ENCODE results near the gene SESTD1. TPM values are rescaled to one million over a fixed set of nuclear protein-coding genes. Genes with fewer than 3 reads are reported as not detected.

SESTD1 gene
- polyA plus RNA-seq, 1 experiment = 16.5 TPM

DNA sequence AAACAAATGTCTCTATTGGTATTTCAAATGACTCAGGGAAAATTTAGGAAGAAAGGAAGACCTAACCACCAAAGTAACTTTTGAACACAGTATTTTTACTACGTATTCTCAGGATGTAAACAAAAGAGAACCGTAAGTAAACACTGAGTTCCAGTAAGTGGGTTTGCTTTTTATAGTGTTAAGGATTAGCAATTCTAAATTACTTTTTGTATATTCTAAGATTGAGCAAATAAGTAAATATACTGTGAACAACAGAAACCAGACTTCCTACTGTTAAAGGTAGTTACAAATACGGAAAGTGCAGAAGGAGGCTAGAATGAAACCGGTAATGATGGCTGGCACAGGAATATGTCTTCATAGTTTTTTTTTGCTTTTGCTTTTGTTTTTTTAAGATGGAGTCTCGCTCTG is 31.5 kb downstream of the SESTD1 start:
- no peak overlapping the region for H3K4me3 ChIP-seq (ENCODE audit: low read depth, low read length)
- DNase-seq (ENCODE audit: low read depth) = no peak
- POLR2A ChIA-PET = no interaction called here

DNA sequence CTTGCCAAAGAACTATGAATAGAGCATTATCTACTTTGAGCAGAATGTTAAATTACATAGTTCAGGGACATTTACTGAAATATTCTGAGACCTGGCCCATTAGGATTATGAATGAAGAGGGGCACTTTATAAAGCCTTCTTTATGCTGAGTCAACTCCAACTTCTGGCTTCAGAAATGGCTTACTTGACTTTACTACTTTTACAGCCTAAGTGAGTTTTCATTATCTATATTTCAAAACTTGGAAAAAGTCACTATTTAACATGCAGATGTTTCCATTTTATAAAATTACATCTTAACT is 37.7 kb downstream of the SESTD1 start:
- H3K27me3 ChIP-seq (ENCODE audit: control insufficient read depth, insufficient read depth, low read length) = no peaks in the 10 kb centered on the region
- POLR2A ChIA-PET = no interaction called here
- no peak overlapping the region for H3K4me3 ChIP-seq (ENCODE audit: low read depth, low read length)
- no peak for DNase-seq (ENCODE audit: low read depth)
- TF ChIP-seq, protein P1, sequence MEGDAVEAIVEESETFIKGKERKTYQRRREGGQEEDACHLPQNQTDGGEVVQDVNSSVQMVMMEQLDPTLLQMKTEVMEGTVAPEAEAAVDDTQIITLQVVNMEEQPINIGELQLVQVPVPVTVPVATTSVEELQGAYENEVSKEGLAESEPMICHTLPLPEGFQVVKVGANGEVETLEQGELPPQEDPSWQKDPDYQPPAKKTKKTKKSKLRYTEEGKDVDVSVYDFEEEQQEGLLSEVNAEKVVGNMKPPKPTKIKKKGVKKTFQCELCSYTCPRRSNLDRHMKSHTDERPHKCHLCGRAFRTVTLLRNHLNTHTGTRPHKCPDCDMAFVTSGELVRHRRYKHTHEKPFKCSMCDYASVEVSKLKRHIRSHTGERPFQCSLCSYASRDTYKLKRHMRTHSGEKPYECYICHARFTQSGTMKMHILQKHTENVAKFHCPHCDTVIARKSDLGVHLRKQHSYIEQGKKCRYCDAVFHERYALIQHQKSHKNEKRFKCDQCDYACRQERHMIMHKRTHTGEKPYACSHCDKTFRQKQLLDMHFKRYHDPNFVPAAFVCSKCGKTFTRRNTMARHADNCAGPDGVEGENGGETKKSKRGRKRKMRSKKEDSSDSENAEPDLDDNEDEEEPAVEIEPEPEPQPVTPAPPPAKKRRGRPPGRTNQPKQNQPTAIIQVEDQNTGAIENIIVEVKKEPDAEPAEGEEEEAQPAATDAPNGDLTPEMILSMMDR (IDR thresholded peaks at IDR 0.05; ENCODE audit: insufficient read depth, low read depth, low read length) = no peak
- H3K36me3 ChIP-seq (ENCODE audit: control insufficient read depth, insufficient read depth, low read length) = no peaks in the 10 kb centered on the region
- CTCF ChIA-PET = interaction anchor here (3.1 kb wide), 1 partner anchor 7 kb away, joined by 10 read pairs; no protein-coding TSS in a partner anchor

More for the DNA sequence above, 31.5 kb downstream of the SESTD1 start:
- CTCF ChIA-PET = interaction anchor here (0.9 kb wide), 1 partner anchor 179 kb away, joined by 3 read pairs; no protein-coding TSS in a partner anchor
- TF ChIP-seq, protein P1 (IDR thresholded peaks at IDR 0.05; ENCODE audit: insufficient read depth, low read depth, low read length) = no peak
- Histone ChIP-seq H3K36me3 (ENCODE audit: control insufficient read depth, insufficient read depth, low read length) (no peaks in the 10 kb centered on the region), H3K27me3 (ENCODE audit: control insufficient read depth, insufficient read depth, low read length) (no peaks in the 10 kb centered on the region)

DNA sequence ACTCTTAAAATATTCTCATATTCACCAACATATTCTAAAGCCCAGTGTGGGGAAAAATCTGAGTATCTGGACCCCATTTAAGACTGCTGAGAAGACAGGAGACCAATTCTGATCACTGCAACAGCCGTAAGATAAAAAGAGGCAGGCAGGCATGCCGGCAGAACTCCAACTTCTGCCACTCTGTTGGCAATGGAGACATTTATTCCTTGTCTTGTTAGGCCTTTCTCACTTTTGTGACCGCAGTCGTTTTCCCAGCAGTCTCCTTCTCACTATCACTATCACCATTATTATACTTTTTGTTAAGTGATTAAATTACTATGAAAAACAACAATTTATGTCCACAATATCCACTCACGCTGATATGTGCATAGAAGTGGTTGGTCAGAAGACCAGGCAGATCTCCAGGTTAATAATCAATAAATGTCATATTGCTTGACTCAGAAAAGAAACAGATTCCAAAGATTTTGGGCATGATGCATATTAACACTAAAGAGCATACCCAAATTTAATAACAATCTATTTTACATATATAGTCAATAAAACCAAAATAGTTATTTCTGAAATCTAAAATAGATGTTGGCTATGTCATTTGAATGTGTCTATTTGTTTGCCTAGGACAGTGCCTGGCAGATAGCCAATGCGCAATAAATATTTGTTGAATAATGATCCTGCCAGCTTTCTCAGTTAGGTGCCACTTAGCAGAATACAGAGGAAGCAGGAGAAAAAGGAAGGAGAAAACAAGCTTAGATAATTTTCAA is 38.2 kb downstream of the SESTD1 start:
- TF ChIP-seq, protein P1 (IDR thresholded peaks at IDR 0.05; ENCODE audit: insufficient read depth, low read depth, low read length) = no peak
- POLR2A ChIA-PET = no interaction called here
- DNase-seq (ENCODE audit: low read depth) = no peak
- H3K36me3 ChIP-seq (ENCODE audit: control insufficient read depth, insufficient read depth, low read length) = no peaks in the 10 kb centered on the region
- CTCF ChIA-PET = no interaction called here
- H3K4me3 ChIP-seq (ENCODE audit: low read depth, low read length) = no peak overlapping the region
- no peaks in the 10 kb centered on the region for H3K27me3 ChIP-seq (ENCODE audit: control insufficient read depth, insufficient read depth, low read length)

DNA sequence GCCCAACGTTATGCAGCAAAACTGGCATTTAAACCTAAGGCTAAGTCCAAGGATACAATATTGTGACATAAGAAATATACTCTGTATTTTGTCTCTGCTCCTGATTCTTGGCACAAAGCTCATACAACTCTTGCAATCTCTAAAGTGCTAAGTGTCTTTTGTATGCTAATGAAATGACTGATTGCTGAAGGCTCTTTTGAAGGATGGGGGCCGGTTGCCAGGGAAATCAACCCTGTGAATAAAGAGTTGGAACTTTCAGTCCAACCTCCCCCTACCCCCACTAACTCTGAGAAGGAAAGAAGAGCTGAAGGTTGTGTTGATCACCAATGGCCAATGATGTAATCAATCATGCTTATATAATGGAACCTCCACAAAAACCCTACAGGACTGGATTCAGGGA is 40.3 kb downstream of the SESTD1 start:
- TF ChIP-seq, protein P1 (IDR thresholded peaks at IDR 0.05; ENCODE audit: insufficient read depth, low read depth, low read length) = no peak
- CTCF ChIA-PET = no interaction called here
- POLR2A ChIA-PET = no interaction called here
- Histone ChIP-seq H3K4me3 (ENCODE audit: low read depth, low read length) (no peak overlapping the region), H3K27me3 (ENCODE audit: control insufficient read depth, insufficient read depth, low read length) (no peaks in the 10 kb centered on the region), H3K36me3 (ENCODE audit: control insufficient read depth, insufficient read depth, low read length) (no peaks in the 10 kb centered on the region)
- no peak for DNase-seq (ENCODE audit: low read depth)

DNA sequence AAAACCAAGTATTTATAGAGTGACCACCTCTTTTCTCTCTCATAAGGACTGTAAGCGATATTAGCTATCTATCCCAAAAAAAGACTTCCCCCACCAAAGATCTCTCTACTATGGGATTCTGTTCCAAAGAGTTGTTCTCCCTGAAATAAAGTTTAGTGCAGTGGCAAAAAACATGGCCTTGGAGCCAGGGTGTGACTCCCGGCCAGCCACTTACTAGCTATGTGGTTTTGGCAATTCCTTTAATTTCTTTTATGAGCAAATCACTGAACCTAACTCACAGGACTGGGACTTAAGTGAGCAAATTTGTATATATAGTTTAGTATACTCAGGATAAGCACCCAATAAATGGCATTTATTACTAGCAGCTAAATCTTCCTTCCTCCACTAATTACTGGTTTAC is 42.6 kb downstream of the SESTD1 start:
- TF ChIP-seq, protein P1 (IDR thresholded peaks at IDR 0.05; ENCODE audit: insufficient read depth, low read depth, low read length) = no peak
- POLR2A ChIA-PET = no interaction called here
- DNase-seq (ENCODE audit: low read depth) = no peak
- Histone ChIP-seq H3K4me3 (ENCODE audit: low read depth, low read length) (no peak overlapping the region), H3K27me3 (ENCODE audit: control insufficient read depth, insufficient read depth, low read length) (no peaks in the 10 kb centered on the region), H3K36me3 (ENCODE audit: control insufficient read depth, insufficient read depth, low read length) (no peaks in the 10 kb centered on the region)
- CTCF ChIA-PET = no interaction called here
